HFFc6 (cell line): ENCODE measurements around the gene CNTNAP5. TPM values are rescaled to one million over a fixed set of nuclear protein-coding genes. Genes with fewer than 3 reads are reported as not detected.

Experiments
- DNase-seq: peaks from one replicate; pipeline ENCODE4 v3.0.0-alpha.2; 2018
- H3K27ac Mint-ChIP-seq: 2 replicates; pipeline ENCODE4 v1.8.0; 2020; ENCODE audit warnings: mild to moderate bottlenecking, mixed read lengths
- H3K27me3 Mint-ChIP-seq: 2 replicates; pipeline ENCODE4 v1.8.0; 2021; ENCODE audit warnings: mild to moderate bottlenecking, moderate library complexity, mixed read lengths; ENCODE audit not compliant: insufficient read depth
- H3K36me3 Mint-ChIP-seq: 2 replicates; pipeline ENCODE4 v1.8.0; 2021; ENCODE audit warnings: low read depth, mixed read lengths
- H3K4me1 Mint-ChIP-seq: 2 replicates; pipeline ENCODE4 v1.8.0; 2020; ENCODE audit warnings: low read depth, mixed read lengths
- H3K4me3 Mint-ChIP-seq: 2 replicates; pipeline ENCODE4 v1.8.0; 2020; ENCODE audit warnings: mild to moderate bottlenecking, moderate library complexity, mixed read lengths
- H3K9me3 Mint-ChIP-seq: 2 replicates; pipeline ENCODE4 v1.8.0; 2020; ENCODE audit warnings: mild to moderate bottlenecking, mixed read lengths
- total RNA-seq, 6 experiments: library from RNA; stranded (reverse); fragmentation: NEBNext Ultra II Directional; extraction: Animal tissue kit (Norgen Biotek cat#: 25700); gene quantifications; 2 replicates in 1 of 6; 3 replicates in 5 of 6; pipeline ENCODE4 v1.2.3, GENCODE V29; 2021
- TF ChIP-seq, protein P1 (sequence below): fragments of 200-600 bp; sonication (generic); IDR thresholded peaks from 2 replicates; pipeline ENCODE4 v1.5.0; 2021; ENCODE audit warnings: antibody characterized with exemption, mild to moderate bottlenecking

CNTNAP5 gene
- total RNA-seq, 6 experiments from 2014 or later: not detected

DNA sequence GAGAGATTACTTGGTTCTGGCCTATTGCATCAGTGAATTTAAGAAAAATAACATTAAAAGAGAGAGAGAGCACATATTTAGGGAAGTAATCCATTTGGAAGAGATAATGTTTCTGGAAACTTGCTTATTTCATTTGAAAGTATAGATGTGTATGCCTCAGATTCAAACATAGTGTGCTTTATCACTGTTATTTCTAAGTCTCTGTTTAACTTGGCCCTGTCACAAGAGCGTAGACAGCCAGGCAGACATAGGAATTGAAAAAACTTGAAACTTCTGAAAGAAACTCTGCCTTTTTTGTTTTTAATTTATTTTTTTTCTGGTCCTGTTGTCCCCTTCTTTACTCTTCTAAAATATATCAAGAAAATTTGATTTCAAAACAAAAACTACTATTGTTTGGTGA, 849.1 kb downstream of the CNTNAP5 start:
- Mint-ChIP-seq H3K27me3 (no peaks in the 10 kb centered on the region), H3K4me3 (no peak overlapping the region), H3K4me1 (no peaks in the 10 kb centered on the region), H3K27ac (no peak overlapping the region), H3K36me3 (0 out of 2 replicates have a peak, but pooled peaks cover 5% of the 10 kb centered on the region), H3K9me3 (peaks cover 55% of the 10 kb centered on the region)
- DNase-seq: no peak
- TF ChIP-seq, protein P1, sequence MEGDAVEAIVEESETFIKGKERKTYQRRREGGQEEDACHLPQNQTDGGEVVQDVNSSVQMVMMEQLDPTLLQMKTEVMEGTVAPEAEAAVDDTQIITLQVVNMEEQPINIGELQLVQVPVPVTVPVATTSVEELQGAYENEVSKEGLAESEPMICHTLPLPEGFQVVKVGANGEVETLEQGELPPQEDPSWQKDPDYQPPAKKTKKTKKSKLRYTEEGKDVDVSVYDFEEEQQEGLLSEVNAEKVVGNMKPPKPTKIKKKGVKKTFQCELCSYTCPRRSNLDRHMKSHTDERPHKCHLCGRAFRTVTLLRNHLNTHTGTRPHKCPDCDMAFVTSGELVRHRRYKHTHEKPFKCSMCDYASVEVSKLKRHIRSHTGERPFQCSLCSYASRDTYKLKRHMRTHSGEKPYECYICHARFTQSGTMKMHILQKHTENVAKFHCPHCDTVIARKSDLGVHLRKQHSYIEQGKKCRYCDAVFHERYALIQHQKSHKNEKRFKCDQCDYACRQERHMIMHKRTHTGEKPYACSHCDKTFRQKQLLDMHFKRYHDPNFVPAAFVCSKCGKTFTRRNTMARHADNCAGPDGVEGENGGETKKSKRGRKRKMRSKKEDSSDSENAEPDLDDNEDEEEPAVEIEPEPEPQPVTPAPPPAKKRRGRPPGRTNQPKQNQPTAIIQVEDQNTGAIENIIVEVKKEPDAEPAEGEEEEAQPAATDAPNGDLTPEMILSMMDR: no peak

DNA sequence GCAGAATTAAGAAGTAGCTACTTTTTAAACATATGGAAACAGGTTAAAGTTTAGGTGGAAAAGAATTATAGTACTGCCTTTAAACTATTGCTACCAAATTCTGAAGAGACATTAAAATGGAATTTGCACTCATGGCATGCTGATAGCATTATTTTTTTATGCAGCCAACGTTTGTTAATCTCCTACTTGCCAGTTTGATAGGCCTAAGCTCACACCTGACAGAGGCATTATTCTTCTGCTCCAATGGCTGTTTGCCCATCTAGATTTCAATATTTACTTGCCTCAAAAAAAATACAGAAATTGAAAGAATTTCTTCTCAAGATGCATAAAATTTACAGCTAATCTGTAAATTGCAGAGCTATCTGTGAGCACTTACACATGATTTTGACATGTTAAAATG, 849.6 kb downstream of the CNTNAP5 start:
- H3K36me3 Mint-ChIP-seq: 0 out of 2 replicates have a peak, but pooled peaks cover 5% of the 10 kb centered on the region
- H3K27me3 Mint-ChIP-seq: no peaks in the 10 kb centered on the region; the same call in 1 of the 2 replicates
- no peaks in the 10 kb centered on the region for H3K4me1 Mint-ChIP-seq
- H3K27ac Mint-ChIP-seq: no peak overlapping the region
- H3K9me3 Mint-ChIP-seq: peaks cover 60% of the 10 kb centered on the region
- DNase-seq: no peak
- TF ChIP-seq, protein P1: no peak
- no peak overlapping the region for H3K4me3 Mint-ChIP-seq

DNA sequence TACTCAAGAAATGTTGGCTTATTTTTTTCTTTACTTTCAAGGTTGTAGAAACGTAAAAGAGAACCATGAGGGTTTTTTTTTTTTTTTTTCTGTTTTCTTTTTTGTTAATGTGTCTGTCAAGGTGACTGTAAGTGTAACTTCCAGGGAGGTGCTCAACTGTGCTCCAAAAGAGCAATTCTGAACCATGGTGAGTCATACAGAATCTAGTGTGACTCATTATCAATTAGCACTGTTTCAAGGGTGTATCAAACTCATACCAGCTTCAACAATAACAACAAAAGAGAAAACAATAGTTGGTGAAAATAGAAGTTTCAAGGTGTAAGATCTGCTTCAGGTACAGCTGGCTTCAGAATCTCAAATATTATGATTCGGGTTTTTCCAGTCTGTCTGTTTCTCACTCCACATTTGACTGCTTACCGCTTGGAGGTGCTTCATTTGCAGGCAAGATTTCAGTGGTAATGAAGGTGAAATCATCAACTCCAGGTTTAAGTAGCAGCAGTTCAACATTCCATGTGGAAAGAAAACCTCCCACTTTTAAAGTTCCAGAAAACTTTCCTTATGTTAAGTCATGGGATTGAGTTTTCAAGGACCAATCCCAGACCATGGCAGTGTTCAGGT, 850.6 kb downstream of the CNTNAP5 start:
- H3K27ac Mint-ChIP-seq: no peak overlapping the region
- no peaks in the 10 kb centered on the region for H3K4me1 Mint-ChIP-seq
- no peak for DNase-seq
- no peak overlapping the region for H3K4me3 Mint-ChIP-seq
- TF ChIP-seq, protein P1: no peak
- H3K27me3 Mint-ChIP-seq: no peaks in the 10 kb centered on the region; the same call in 1 of the 2 replicates
- H3K9me3 Mint-ChIP-seq: peaks cover 57% of the 10 kb centered on the region
- 0 out of 2 replicates have a peak, but pooled peaks cover 5% of the 10 kb centered on the region for H3K36me3 Mint-ChIP-seq

DNA sequence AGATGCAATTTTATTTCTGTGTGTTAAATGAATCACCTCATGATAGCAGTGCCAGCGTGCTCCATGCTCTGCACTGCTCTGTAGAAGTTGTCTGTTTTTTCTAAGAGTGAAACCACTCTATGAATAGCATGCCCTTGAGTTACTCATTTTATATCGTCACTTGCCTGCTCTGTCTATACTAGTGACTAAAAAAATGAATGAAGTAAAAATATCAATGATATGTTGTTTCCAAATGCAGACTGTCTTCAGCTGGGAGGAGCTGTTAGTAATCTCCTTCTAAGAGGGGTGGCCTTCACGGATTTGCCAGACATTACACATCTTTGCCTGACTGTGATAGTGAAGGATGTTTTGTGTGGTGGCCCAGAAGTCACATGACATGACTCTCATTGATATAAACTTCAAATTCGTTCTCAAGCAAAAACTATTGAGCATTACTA, 852.1 kb downstream of the CNTNAP5 start:
- Mint-ChIP-seq H3K4me1 (no peaks in the 10 kb centered on the region), H3K36me3 (0 out of 2 replicates have a peak, but pooled peaks cover 5% of the 10 kb centered on the region), H3K27me3 (no peaks in the 10 kb centered on the region; the same call in 1 of the 2 replicates), H3K9me3 (peaks cover 61% of the 10 kb centered on the region), H3K27ac (no peak overlapping the region), H3K4me3 (no peak overlapping the region)
- DNase-seq: no peak
- TF ChIP-seq, protein P1: no peak

DNA sequence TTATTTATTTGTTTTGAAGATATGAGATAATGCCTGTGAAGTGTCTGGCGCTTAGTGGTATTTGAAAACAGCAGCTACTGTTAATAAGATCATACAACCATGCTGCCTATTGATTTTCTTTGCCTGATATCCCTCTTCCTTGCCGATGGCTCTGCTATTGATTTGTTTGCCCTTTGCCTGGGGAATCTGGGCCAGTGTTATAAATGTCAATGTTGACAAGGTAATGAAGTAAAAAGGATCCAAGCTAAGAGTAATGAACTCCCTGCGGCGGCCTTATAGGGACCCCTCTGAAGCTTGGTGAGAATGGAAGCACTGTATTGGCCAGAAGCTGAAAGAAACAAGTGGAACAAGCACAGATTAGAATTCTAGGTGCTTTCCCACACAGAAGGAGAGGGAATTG, 854.6 kb downstream of the CNTNAP5 start:
- no peak for DNase-seq
- Mint-ChIP-seq H3K36me3 (no peaks in the 10 kb centered on the region), H3K27ac (no peak overlapping the region), H3K9me3 (peaks cover 40% of the 10 kb centered on the region), H3K4me1 (no peaks in the 10 kb centered on the region), H3K27me3 (no peaks in the 10 kb centered on the region; the same call in 1 of the 2 replicates), H3K4me3 (no peak overlapping the region)
- TF ChIP-seq, protein P1: no peak
